PC-3 (cell line): ENCODE data around the gene NOC3L.

ENCODE experiments used
- CTCF ChIP-seq: fragments of 300-600 bp; sonication (generic); conservative IDR thresholded peaks from 2 replicates; pipeline ENCODE4 v1.5.1; 2017; ENCODE audit warnings: antibody characterized with exemption, low read depth, mild to moderate bottlenecking, low read length
- EZH2 ChIP-seq: fragments of 300-600 bp; sonication (generic); IDR thresholded peaks from one replicate; pipeline ENCODE4 v1.6.1; 2017; ENCODE audit warnings: antibody characterized with exemption, mild to moderate bottlenecking, low read length; ENCODE audit not compliant: unreplicated experiment

GRCh38 chr10:94303929-94304328 lies 58.8 kb downstream of the NOC3L start:
- TF ChIP-seq CTCF (no peak), EZH2 (no peak)
